HepG2 (cell line): Measurements from ENCODE around the gene ABHD11. TPM values are rescaled to one million over a fixed set of nuclear protein-coding genes. Genes with fewer than 3 reads are reported as not detected.

Experiments used
- ATAD3A ChIP-seq: sonication (generic); formaldehyde crosslinking; IDR thresholded peaks from 2 replicates; pipeline ENCODE4 v1.4.0; 2020; ENCODE audit warnings: missing genetic modification reagents
- MEF2D ChIP-seq: sonication (generic); formaldehyde crosslinking; IDR thresholded peaks from 2 replicates; pipeline ENCODE4 v1.5.1; 2020; ENCODE audit warnings: mild to moderate bottlenecking, missing genetic modification reagents
- MEIS2 ChIP-seq: sonication (generic); formaldehyde crosslinking; IDR thresholded peaks from 2 replicates; pipeline ENCODE4 v1.9.0; 2021; ENCODE audit warnings: mild to moderate bottlenecking, missing genetic modification reagents
- NCOA1 ChIP-seq: sonication (generic); formaldehyde crosslinking; IDR thresholded peaks from 2 replicates; pipeline ENCODE4 v1.9.0; 2021; ENCODE audit warnings: missing genetic modification reagents
- NCOA5 ChIP-seq: sonication (generic); formaldehyde crosslinking; IDR thresholded peaks from 2 replicates; pipeline ENCODE4 v1.4.0; 2020; ENCODE audit warnings: missing genetic modification reagents
- NFAT5 ChIP-seq: sonication (generic); formaldehyde crosslinking; IDR thresholded peaks from 2 replicates; pipeline ENCODE4 v1.4.0; 2020; ENCODE audit warnings: missing genetic modification reagents
- PHF5A ChIP-seq: IDR thresholded peaks from one replicate; pipeline ENCODE4 v1.6.1; 2018; ENCODE audit warnings: low read depth, missing genetic modification reagents; ENCODE audit not compliant: unreplicated experiment
- RFX3 ChIP-seq: IDR thresholded peaks from 2 replicates; pipeline ENCODE4 v1.6.1; 2016; ENCODE audit warnings: missing biosample characterization, missing genetic modification reagents
- SAFB2 ChIP-seq: sonication (generic); formaldehyde crosslinking; IDR thresholded peaks from 2 replicates; pipeline ENCODE4 v1.5.1; 2020; ENCODE audit warnings: missing genetic modification reagents, low read depth, mild to moderate bottlenecking, borderline replicate concordance
- TBX2 ChIP-seq: sonication (generic); formaldehyde crosslinking; IDR thresholded peaks from 2 replicates; pipeline ENCODE4 v1.5.0; 2020; ENCODE audit warnings: missing genetic modification reagents, mild to moderate bottlenecking, borderline replicate concordance
- THRA ChIP-seq: sonication (generic); formaldehyde crosslinking; IDR thresholded peaks from 2 replicates; pipeline ENCODE4 v1.4.0; 2020; ENCODE audit warnings: missing genetic modification reagents, borderline replicate concordance
- ZNF296 ChIP-seq: sonication (generic); formaldehyde crosslinking; conservative IDR thresholded peaks from 2 replicates; pipeline ENCODE4 v1.5.0; 2020; ENCODE audit warnings: mild to moderate bottlenecking, missing genetic modification reagents
- ZNF431 ChIP-seq: sonication (generic); formaldehyde crosslinking; IDR thresholded peaks from 2 replicates; pipeline ENCODE4 v1.9.0; 2022; ENCODE audit warnings: missing genetic modification reagents, low read depth, mild to moderate bottlenecking, borderline replicate concordance
- ZNF567 ChIP-seq: sonication (generic); formaldehyde crosslinking; IDR thresholded peaks from 2 replicates; pipeline ENCODE4 v1.8.1; 2023; ENCODE audit warnings: mild to moderate bottlenecking, missing genetic modification reagents, borderline replicate concordance
- polyA plus RNA-seq, 8 experiments: library from polyadenylated mRNA; depleted of rRNA in 3 of 8; stranded (reverse) in 7 of 8; unstranded in 1 of 8; fragments of >200 nt; fragmentation: Illumina TruSeq in 4 of 8; extraction: Trizol in 4 of 8; gene quantifications; 2 replicates each; pipeline versions ENCODE4 v1.2.1 to v1.2.3, GENCODE V29; 2011 to 2016; ENCODE audit warnings: low read depth in 4 of 8, missing spikeins in 1 of 8, mixed read lengths in 1 of 8; ENCODE audit not compliant: insufficient read depth in 1 of 8
- total RNA-seq, 5 experiments: library from RNA; depleted of rRNA; stranded (reverse); fragments of >200 nt; fragmentation: Illumina TruSeq; extraction: Trizol; gene quantifications; 2 replicates each; pipeline ENCODE4 v1.2.3, GENCODE V29; 2016; ENCODE audit warnings: low read depth in 1 of 5
- TF ChIP-seq, protein P1 (sequence below): sonication (generic); formaldehyde crosslinking; IDR thresholded peaks from 2 replicates; pipeline ENCODE4 v1.9.0; 2021; ENCODE audit warnings: missing genetic modification reagents, borderline replicate concordance
- TF ChIP-seq, protein P2 (sequence below): sonication (generic); formaldehyde crosslinking; IDR thresholded peaks from 2 replicates; pipeline ENCODE4 v1.4.0; 2020; ENCODE audit warnings: missing genetic modification reagents, mild to moderate bottlenecking, borderline replicate concordance

ABHD11 gene
- total and polyA plus RNA-seq, 2 of the 13 experiments (the other 11 are each of a cell fraction or from before 2014, with no cell fraction given): 7.0 to 8.1 TPM

GRCh38 chr7:73715648-73716317 is 22.8 kb downstream of the ABHD11 start (continued):
- TF ChIP-seq NFAT5 (CRISPR knock-in tag) (no peak), ZNF296 (no peak), SAFB2 (no peak; the same call in 1 of the 2 replicates), PHF5A (CRISPR knock-in tag) (peak; percentile 59), ZNF567 (CRISPR knock-in tag) (no peak), TBX2 (peak; percentile 63), MEIS2 (0 out of 2 replicates have a peak, but pooled peaks have one; percentile 9), MEF2D (CRISPR knock-in tag) (peak; percentile 66), NCOA1 (CRISPR knock-in tag) (no peak), RFX3 (CRISPR knock-in tag) (no peak), NCOA5 (no peak), THRA (CRISPR knock-in tag) (peak; percentile 79; the same call in 1 of the 2 replicates), ATAD3A (no peak), ZNF431 (no peak)
- TF ChIP-seq, protein P1, sequence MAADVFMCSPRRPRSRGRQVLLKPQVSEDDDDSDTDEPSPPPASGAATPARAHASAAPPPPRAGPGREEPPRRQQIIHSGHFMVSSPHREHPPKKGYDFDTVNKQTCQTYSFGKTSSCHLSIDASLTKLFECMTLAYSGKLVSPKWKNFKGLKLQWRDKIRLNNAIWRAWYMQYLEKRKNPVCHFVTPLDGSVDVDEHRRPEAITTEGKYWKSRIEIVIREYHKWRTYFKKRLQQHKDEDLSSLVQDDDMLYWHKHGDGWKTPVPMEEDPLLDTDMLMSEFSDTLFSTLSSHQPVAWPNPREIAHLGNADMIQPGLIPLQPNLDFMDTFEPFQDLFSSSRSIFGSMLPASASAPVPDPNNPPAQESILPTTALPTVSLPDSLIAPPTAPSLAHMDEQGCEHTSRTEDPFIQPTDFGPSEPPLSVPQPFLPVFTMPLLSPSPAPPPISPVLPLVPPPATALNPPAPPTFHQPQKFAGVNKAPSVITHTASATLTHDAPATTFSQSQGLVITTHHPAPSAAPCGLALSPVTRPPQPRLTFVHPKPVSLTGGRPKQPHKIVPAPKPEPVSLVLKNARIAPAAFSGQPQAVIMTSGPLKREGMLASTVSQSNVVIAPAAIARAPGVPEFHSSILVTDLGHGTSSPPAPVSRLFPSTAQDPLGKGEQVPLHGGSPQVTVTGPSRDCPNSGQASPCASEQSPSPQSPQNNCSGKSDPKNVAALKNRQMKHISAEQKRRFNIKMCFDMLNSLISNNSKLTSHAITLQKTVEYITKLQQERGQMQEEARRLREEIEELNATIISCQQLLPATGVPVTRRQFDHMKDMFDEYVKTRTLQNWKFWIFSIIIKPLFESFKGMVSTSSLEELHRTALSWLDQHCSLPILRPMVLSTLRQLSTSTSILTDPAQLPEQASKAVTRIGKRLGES (CRISPR knock-in tag): no peak
- TF ChIP-seq, protein P2, sequence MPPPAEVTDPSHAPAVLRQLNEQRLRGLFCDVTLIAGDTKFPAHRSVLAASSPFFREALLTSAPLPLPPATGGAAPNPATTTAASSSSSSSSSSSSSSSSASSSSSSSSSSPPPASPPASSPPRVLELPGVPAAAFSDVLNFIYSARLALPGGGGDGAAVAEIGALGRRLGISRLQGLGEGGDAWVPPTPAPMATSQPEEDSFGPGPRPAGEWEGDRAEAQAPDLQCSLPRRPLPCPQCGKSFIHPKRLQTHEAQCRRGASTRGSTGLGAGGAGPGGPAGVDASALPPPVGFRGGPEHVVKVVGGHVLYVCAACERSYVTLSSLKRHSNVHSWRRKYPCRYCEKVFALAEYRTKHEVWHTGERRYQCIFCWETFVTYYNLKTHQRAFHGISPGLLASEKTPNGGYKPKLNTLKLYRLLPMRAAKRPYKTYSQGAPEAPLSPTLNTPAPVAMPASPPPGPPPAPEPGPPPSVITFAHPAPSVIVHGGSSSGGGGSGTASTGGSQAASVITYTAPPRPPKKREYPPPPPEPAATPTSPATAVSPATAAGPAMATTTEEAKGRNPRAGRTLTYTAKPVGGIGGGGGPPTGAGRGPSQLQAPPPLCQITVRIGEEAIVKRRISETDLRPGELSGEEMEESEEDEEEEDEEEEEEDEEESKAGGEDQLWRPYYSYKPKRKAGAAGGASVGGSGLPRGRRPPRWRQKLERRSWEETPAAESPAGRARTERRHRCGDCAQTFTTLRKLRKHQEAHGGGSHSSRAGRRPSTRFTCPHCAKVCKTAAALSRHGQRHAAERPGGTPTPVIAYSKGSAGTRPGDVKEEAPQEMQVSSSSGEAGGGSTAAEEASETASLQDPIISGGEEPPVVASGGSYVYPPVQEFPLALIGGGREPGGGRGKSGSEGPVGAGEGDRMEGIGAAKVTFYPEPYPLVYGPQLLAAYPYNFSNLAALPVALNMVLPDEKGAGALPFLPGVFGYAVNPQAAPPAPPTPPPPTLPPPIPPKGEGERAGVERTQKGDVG (CRISPR knock-in tag): no peak
